H1 (cell line): ENCODE measurements around the gene NAA38. TPM values are rescaled to one million over a fixed set of nuclear protein-coding genes. Genes with fewer than 3 reads are reported as not detected.

ENCODE experiments used
- CHD1 ChIP-seq: IDR thresholded peaks from 2 replicates; pipeline ENCODE4 v1.6.1; 2012; ENCODE audit warnings: low read depth, low read length, improper control_type of control experiment
- CTBP2 ChIP-seq: IDR thresholded peaks from 2 replicates; pipeline ENCODE4 v1.7.0; 2011; ENCODE audit warnings: borderline replicate concordance, mild to moderate bottlenecking, moderate library complexity, mixed read lengths, low read length; ENCODE audit not compliant: insufficient read depth, insufficient read length
- GABPA ChIP-seq: IDR thresholded peaks from 2 replicates; pipeline ENCODE4 v1.6.1; 2011; ENCODE audit warnings: mild to moderate bottlenecking, low read length, moderate library complexity, borderline replicate concordance; ENCODE audit not compliant: insufficient read depth
- HDAC2 ChIP-seq, 2 experiments: fragments of 300-600 bp in 1 of 2; sonication (generic) in 1 of 2; IDR thresholded peaks; 2 replicates each; pipeline ENCODE4 v1.6.1; 2011 to 2012; ENCODE audit warnings: low read depth in 2 of 2, low read length in 2 of 2, mild to moderate bottlenecking in 2 of 2, moderate library complexity in 2 of 2, borderline replicate concordance in 1 of 2, inconsistent platforms in 1 of 2
- RAD21 ChIP-seq, 2 experiments: IDR thresholded peaks in 1 of 2; conservative IDR thresholded peaks in 1 of 2; 2 replicates each; pipeline ENCODE4 v1.6.1; 2011; ENCODE audit warnings: low read depth in 2 of 2, low read length in 2 of 2, improper control_type of control experiment in 1 of 2, inconsistent platforms in 1 of 2, mild to moderate bottlenecking in 1 of 2, moderate library complexity in 1 of 2
- SAP30 ChIP-seq: fragments of 300-600 bp; sonication (generic); IDR thresholded peaks from 2 replicates; pipeline ENCODE4 v1.7.1; 2012; ENCODE audit warnings: low read length, moderate library complexity, mild to moderate bottlenecking, inconsistent platforms; ENCODE audit not compliant: insufficient read depth, insufficient replicate concordance
- SIN3A ChIP-seq, 2 experiments: IDR thresholded peaks in 1 of 2; conservative IDR thresholded peaks in 1 of 2; 2 replicates each; pipeline ENCODE4 v1.6.1; 2011 to 2012; ENCODE audit warnings: low read length in 2 of 2, improper control_type of control experiment in 1 of 2, low read depth in 1 of 2, mild to moderate bottlenecking in 1 of 2
- SP4 ChIP-seq: IDR thresholded peaks from 2 replicates; pipeline ENCODE4 v1.6.1; 2012; ENCODE audit warnings: low read length, inconsistent platforms
- ZNF274 ChIP-seq: IDR thresholded peaks from 2 replicates; pipeline ENCODE4 v1.7.0; 2012; ENCODE audit warnings: low read length, borderline replicate concordance; ENCODE audit errors: extremely low read depth
- polyA plus RNA-seq, 7 experiments: library from polyadenylated mRNA; depleted of rRNA in 3 of 7; stranded (reverse) in 5 of 7; unstranded in 2 of 7; fragments of >200 nt in 5 of 7; fragments of 200-250 nt in 2 of 7; gene quantifications; 1 replicate in 5 of 7; 2 replicates in 1 of 7; 4 replicates in 1 of 7; pipeline versions ENCODE4 v1.2.1 to v1.2.3, GENCODE V29; 2011 to 2013; ENCODE audit warnings: missing spikeins in 2 of 7, mixed read lengths in 2 of 7
- total RNA-seq: library from RNA; stranded (reverse); fragmentation: NEBNext Ultra II Directional; extraction: Animal tissue kit (Norgen Biotek cat#: 25700); gene quantifications from 2 replicates; pipeline ENCODE4 v1.2.1, GENCODE V29; 2021

NAA38 gene
- total and polyA plus RNA-seq, 2 of the 8 experiments (the other 6 are each of a cell fraction or from before 2014, with no cell fraction given): 30.2 to 109 TPM

DNA sequence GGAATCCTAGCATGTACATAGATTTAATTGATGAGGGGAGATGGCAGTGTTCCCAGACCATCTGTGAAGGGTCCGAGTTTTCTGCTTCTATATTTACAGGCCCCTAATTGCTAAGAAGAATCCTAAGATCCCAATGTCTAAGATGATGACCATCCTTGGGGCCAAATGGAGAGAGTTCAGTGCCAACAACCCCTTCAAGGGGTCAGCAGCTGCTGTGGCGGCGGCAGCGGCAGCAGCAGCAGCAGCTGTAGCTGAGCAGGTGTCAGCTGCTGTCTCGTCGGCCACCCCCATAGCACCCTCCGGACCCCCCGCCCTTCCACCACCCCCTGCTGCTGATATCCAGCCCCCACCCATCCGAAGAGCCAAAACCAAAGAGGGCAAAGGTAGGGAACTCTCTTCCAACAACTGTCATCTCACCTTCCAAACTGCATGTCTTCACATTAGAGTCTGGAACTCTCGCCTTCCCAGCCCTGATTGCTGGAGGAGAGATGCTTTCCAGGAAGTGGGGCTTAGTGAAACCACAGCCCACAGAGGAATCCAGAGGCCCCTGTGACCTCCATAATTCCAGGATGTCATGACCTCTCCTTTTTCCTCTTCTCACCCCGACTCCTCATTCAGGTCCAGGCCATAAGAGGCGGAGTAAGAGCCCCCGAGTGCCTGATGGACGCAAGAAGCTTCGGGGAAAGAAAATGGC, 36.0 kb upstream of the NAA38 start (continued):
- TF ChIP-seq CHD1 (no peak), HDAC2 (IDR thresholded peaks at IDR 0.05; ENCODE audit: borderline replicate concordance in 1 of 2, low read depth in 2 of 2, low read length in 2 of 2) (no peak), SP4 (no peak), GABPA (no peak), ZNF274 (no peak), SIN3A (conservative IDR thresholded peaks at IDR 0.05 in 1 of 2, IDR thresholded peaks at IDR 0.05 in 1 of 2; ENCODE audit: low read depth in 1 of 2, low read length in 2 of 2) (no peak), SAP30 (no peak), RAD21 (IDR thresholded peaks at IDR 0.05 in 1 of 2, conservative IDR thresholded peaks at IDR 0.05 in 1 of 2; ENCODE audit: low read depth in 2 of 2, low read length in 2 of 2) (no peak), CTBP2 (no peak)
- TF ChIP-seq, all 59 proteins: peak for 0
